Measurements from ENCODE around the gene TUBB4B.

TUBB4B gene

DNA sequence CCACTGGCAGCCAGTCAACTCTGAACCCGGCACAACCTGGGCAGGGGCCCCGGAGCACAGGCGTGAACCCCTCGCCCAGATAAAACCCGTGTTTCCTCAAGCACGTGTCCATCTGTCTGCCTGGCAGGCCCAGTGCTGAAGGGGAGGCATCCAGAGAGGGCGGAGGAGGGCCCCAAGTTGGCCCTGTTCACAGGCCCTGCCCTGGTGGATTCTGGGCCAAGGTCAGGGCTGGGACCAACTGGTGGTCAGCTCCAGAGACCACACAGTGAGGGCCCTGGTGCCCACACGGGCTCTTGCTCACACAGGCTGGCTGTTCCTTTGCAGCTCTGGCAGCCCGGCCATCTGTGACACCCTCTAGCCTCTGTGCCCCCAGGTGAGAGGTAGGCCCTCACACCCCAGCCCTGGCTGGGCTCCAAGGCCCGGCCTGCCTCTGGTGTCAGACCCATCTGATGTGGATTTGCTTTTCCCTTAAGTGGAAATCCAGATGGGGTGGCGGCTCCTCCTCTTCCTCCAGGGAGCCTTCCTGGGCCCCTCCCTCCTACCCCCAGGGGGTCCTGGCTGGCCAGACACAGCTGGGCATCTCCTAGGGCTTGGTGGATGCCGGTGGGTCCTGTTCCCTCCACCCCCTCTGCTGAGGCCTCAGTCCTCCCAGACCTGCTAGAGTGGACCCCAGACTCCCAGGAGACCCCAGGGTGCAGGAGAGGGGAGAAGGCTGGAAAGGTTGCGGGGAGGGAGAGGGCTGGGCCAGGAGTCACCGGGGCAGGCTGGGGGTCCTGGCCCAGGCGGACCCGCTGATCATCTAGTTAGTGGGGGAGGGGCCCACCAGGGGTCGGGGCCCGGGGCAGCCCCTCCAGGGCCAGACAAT is 9.5 kb downstream of the TUBB4B start:
- no peak overlapping the region for H3K4me3 ChIP-seq (ENCODE audit: low read depth, low read length, poor library complexity, severe bottlenecking)
- no peaks in the 10 kb centered on the region for H3K36me3 ChIP-seq (ENCODE audit: insufficient read depth, low read length)

DNA sequence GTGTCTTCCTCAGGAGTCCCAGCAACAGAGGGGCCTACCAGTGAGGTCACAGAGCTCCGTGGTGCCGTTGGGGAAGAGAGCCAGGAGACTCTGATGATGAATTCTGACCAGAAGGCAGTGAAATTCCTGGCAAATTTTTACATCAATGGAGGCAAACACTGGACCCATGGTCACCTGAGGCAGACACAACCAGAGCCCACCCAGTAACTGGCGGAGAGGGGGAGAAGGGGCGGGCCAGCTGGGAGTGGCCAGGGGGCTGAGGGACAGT is 10.0 kb downstream of the TUBB4B start, which contains the start of gene STPG3:
STPG3 (plus strand) TSS at position 93 of the 268 bp plus-strand sequence; CDS start at position 94, 1 bp downstream.
- Histone ChIP-seq H3K9me3 (ENCODE audit: low read length) (no peaks in the 10 kb centered on the region), H3K4me3 (ENCODE audit: low read depth, low read length, poor library complexity, severe bottlenecking) (no peak within 1 kb of the TSS), H3K27me3 (ENCODE audit: insufficient read depth, low read length) (no peaks in the 10 kb centered on the region; the same call in 1 of the 2 replicates), H2AFZ (ENCODE audit: low read length) (no peak within 1 kb of the TSS), H3K4me1 (ENCODE audit: insufficient read depth, low read length, severe bottlenecking) (peaks cover 35% of the 10 kb centered on the region), H4K20me1 (ENCODE audit: insufficient read depth, low read length) (no peaks in the 10 kb centered on the region), H3K79me2 (ENCODE audit: insufficient read depth, low read length) (no peaks in the 10 kb centered on the region), H3K4me2 (ENCODE audit: low read length) (no peak within 1 kb of the TSS), H3K9ac (ENCODE audit: low read length) (no peak within 1 kb of the TSS), H3K9me2 (ENCODE audit: low read depth, low read length) (no peaks in the 10 kb centered on the region), H3K27ac (ENCODE audit: low read depth, low read length, poor library complexity, severe bottlenecking) (no peak within 1 kb of the TSS), H3K36me3 (ENCODE audit: insufficient read depth, low read length) (no peaks in the 10 kb centered on the region), H3F3A (ENCODE audit: insufficient read depth, low read length) (no peaks in the 10 kb centered on the region)
- TF ChIP-seq EZH2 (IDR thresholded peaks at IDR 0.05; ENCODE audit: borderline replicate concordance, low read length), result no peak
- TF ChIP-seq, protein P1, sequence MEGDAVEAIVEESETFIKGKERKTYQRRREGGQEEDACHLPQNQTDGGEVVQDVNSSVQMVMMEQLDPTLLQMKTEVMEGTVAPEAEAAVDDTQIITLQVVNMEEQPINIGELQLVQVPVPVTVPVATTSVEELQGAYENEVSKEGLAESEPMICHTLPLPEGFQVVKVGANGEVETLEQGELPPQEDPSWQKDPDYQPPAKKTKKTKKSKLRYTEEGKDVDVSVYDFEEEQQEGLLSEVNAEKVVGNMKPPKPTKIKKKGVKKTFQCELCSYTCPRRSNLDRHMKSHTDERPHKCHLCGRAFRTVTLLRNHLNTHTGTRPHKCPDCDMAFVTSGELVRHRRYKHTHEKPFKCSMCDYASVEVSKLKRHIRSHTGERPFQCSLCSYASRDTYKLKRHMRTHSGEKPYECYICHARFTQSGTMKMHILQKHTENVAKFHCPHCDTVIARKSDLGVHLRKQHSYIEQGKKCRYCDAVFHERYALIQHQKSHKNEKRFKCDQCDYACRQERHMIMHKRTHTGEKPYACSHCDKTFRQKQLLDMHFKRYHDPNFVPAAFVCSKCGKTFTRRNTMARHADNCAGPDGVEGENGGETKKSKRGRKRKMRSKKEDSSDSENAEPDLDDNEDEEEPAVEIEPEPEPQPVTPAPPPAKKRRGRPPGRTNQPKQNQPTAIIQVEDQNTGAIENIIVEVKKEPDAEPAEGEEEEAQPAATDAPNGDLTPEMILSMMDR (IDR thresholded peaks at IDR 0.05; ENCODE audit: low read length), result no peak

More for the DNA sequence above, 9.5 kb downstream of the TUBB4B start:
- Histone ChIP-seq H3K4me2 (ENCODE audit: low read length) (no peak overlapping the region), H2AFZ (ENCODE audit: low read length) (no peak overlapping the region), H3K9ac (ENCODE audit: low read length) (no peak overlapping the region), H4K20me1 (ENCODE audit: insufficient read depth, low read length) (no peaks in the 10 kb centered on the region), H3K9me2 (ENCODE audit: low read depth, low read length) (no peaks in the 10 kb centered on the region), H3K27me3 (ENCODE audit: insufficient read depth, low read length) (peaks cover under 1% of the 10 kb centered on the region; the same call in 1 of the 2 replicates), H3K27ac (ENCODE audit: low read depth, low read length, poor library complexity, severe bottlenecking) (no peak overlapping the region), H3K79me2 (ENCODE audit: insufficient read depth, low read length) (no peaks in the 10 kb centered on the region), H3K9me3 (ENCODE audit: low read length) (no peaks in the 10 kb centered on the region), H3F3A (ENCODE audit: insufficient read depth, low read length) (no peaks in the 10 kb centered on the region), H3K4me1 (ENCODE audit: insufficient read depth, low read length, severe bottlenecking) (peaks cover 31% of the 10 kb centered on the region)
- TF ChIP-seq EZH2 (IDR thresholded peaks at IDR 0.05; ENCODE audit: borderline replicate concordance, low read length), result no peak
- TF ChIP-seq, protein P1 (IDR thresholded peaks at IDR 0.05; ENCODE audit: low read length), result no peak

DNA sequence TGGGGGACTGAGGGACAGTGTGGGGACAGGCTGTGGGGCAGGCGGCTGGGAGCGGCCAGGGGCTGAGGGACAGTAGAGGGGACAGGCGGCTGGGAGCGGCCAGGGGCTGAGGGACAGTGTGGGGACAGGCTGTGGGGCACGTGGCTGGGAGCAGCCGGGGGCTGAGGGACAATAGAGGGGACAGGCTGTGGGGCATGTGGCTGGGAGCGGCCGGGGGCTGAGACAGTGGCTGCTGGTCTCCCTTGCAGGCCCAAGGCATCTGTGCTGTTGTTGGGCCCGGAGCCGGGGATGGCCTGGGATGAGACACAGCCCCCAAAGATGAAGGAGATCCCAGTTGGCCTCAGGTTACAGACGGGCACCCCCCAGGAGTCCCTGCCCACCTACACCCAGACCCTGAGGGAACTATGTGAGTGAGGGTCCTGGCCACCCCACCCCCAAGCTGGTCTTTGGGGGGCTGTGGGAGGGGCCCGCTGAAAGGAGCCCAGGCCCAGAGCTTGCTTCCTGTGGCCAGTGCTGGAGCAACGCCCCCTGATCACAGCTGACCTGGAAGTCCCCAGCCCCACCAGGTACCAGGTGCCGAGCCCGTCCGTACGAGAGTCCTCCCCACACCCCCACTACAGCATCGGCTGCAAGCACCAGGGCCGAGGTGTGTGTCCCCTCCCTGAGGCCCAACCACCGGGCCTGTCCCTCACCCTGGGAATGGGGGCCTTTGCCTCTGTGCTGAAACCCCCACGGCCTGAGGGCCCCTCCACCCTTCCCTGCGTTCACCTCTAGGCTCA is 10.6 kb downstream of the TUBB4B start:
- no peaks in the 10 kb centered on the region for H4K20me1 ChIP-seq (ENCODE audit: insufficient read depth, low read length)
- no peak overlapping the region for H3K27ac ChIP-seq (ENCODE audit: low read depth, low read length, poor library complexity, severe bottlenecking)
- H3K4me1 ChIP-seq (ENCODE audit: insufficient read depth, low read length, severe bottlenecking), result peaks cover 40% of the 10 kb centered on the region
- H3F3A ChIP-seq (ENCODE audit: insufficient read depth, low read length), result no peaks in the 10 kb centered on the region
- H3K9ac ChIP-seq (ENCODE audit: low read length), result no peak overlapping the region
- no peaks in the 10 kb centered on the region for H3K79me2 ChIP-seq (ENCODE audit: insufficient read depth, low read length)
- no peak overlapping the region for H3K4me2 ChIP-seq (ENCODE audit: low read length)
- H3K4me3 ChIP-seq (ENCODE audit: low read depth, low read length, poor library complexity, severe bottlenecking), result no peak overlapping the region
- no peaks in the 10 kb centered on the region for H3K9me3 ChIP-seq (ENCODE audit: low read length)
- no peak overlapping the region for H2AFZ ChIP-seq (ENCODE audit: low read length)
- no peaks in the 10 kb centered on the region for H3K36me3 ChIP-seq (ENCODE audit: insufficient read depth, low read length)
- no peaks in the 10 kb centered on the region; the same call in 1 of the 2 replicates for H3K27me3 ChIP-seq (ENCODE audit: insufficient read depth, low read length)
- TF ChIP-seq EZH2 (IDR thresholded peaks at IDR 0.05; ENCODE audit: borderline replicate concordance, low read length), result no peak
- TF ChIP-seq, protein P1 (IDR thresholded peaks at IDR 0.05; ENCODE audit: low read length), result no peak
- no peaks in the 10 kb centered on the region for H3K9me2 ChIP-seq (ENCODE audit: low read depth, low read length)
